Measurements from ENCODE around the gene ZBTB7C.

ZBTB7C gene

DNA sequence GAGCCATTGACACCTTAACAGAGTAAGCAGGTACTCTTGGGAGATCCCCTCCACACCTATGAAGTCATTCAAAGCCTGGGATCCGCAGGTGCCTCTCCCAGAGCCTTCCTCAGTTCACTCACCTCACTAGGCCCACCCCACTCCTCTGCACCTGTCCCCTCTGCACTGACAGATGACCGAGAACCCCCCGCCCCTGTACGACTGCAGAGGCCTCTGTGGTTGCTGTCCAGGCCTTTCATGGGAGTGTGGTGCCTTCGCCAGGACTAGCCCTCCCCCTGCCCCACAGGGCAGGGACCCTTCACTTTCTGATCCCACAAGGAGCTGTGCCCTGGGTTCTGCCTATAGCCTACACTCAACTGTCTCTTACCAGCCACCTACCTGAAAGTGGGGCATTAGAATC lies 238.5 kb downstream of the ZBTB7C start:
- no peak overlapping the region for H3K27ac ChIP-seq
- peaks cover 8% of the 10 kb centered on the region for H3K4me1 ChIP-seq
- H2AFZ ChIP-seq = no peak overlapping the region
- TF ChIP-seq, protein P1, sequence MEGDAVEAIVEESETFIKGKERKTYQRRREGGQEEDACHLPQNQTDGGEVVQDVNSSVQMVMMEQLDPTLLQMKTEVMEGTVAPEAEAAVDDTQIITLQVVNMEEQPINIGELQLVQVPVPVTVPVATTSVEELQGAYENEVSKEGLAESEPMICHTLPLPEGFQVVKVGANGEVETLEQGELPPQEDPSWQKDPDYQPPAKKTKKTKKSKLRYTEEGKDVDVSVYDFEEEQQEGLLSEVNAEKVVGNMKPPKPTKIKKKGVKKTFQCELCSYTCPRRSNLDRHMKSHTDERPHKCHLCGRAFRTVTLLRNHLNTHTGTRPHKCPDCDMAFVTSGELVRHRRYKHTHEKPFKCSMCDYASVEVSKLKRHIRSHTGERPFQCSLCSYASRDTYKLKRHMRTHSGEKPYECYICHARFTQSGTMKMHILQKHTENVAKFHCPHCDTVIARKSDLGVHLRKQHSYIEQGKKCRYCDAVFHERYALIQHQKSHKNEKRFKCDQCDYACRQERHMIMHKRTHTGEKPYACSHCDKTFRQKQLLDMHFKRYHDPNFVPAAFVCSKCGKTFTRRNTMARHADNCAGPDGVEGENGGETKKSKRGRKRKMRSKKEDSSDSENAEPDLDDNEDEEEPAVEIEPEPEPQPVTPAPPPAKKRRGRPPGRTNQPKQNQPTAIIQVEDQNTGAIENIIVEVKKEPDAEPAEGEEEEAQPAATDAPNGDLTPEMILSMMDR (IDR thresholded peaks at IDR 0.05) = no peak
- no peaks in the 10 kb centered on the region for H3K79me2 ChIP-seq
- no peaks in the 10 kb centered on the region for H3K9me3 ChIP-seq (ENCODE audit: control insufficient read depth, low read length)
- no peaks in the 10 kb centered on the region for H3K27me3 ChIP-seq (ENCODE audit: control insufficient read depth, insufficient read depth, low read length)
- no peak overlapping the region for H3K9ac ChIP-seq
- H3K4me2 ChIP-seq (ENCODE audit: low read length) = no peak overlapping the region
- no peaks in the 10 kb centered on the region for H3K36me3 ChIP-seq (ENCODE audit: control insufficient read depth, insufficient read depth, low read length)
- no peak overlapping the region for H3K4me3 ChIP-seq (ENCODE audit: low read depth, low read length)

DNA sequence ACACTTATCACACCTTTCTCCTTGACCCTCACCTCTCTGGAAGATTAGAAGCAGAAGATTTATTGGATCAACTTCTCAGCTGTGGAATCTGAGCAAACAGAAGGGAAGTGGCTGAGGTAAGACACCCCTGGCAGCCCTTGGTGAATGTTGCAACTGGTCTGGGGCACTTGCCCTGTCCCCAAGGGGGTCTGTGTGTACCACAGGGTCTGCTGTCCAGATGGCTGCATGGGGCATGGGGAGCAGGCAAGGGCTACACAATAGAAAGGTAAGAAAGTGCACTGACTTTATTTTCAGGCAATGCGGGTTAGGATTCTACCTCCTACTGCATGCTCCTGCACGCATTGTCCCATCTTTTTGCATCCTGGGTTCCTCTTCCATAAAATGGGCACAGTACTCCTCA lies 240.3 kb downstream of the ZBTB7C start:
- no peaks in the 10 kb centered on the region for H3K36me3 ChIP-seq (ENCODE audit: control insufficient read depth, insufficient read depth, low read length)
- H2AFZ ChIP-seq = no peak overlapping the region
- H3K27me3 ChIP-seq (ENCODE audit: control insufficient read depth, insufficient read depth, low read length) = no peaks in the 10 kb centered on the region
- H3K9me3 ChIP-seq (ENCODE audit: control insufficient read depth, low read length) = no peaks in the 10 kb centered on the region
- no peak overlapping the region for H3K4me3 ChIP-seq (ENCODE audit: low read depth, low read length)
- H3K4me1 ChIP-seq = peaks cover 8% of the 10 kb centered on the region
- no peaks in the 10 kb centered on the region for H3K79me2 ChIP-seq
- H3K4me2 ChIP-seq (ENCODE audit: low read length) = no peak overlapping the region
- H3K9ac ChIP-seq = no peak overlapping the region
- TF ChIP-seq, protein P1 (IDR thresholded peaks at IDR 0.05) = no peak
- H3K27ac ChIP-seq = no peak overlapping the region

DNA sequence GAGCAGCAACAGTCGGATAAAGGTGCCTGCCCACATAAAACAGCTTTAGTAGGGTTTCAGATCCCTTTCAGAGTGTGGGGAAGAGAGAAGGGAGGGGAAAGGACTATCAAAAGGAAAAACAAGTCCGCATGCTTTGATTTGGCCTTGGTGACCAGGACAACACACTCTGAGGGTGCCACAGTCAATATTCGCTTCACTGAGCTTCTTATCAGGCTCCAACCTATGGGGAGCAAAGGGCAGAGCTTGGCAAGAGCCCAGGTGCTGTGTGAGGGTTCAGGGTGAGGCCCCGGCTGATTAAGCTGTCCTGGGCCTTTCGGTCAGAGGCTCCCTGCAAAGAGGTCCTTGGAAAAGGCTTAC lies 241.3 kb downstream of the ZBTB7C start:
- Histone ChIP-seq H3K9me3 (ENCODE audit: control insufficient read depth, low read length) (no peaks in the 10 kb centered on the region), H2AFZ (peak overlapping the region; percentile 68), H3K79me2 (no peaks in the 10 kb centered on the region), H3K36me3 (ENCODE audit: control insufficient read depth, insufficient read depth, low read length) (no peaks in the 10 kb centered on the region), H3K4me2 (ENCODE audit: low read length) (peak overlapping the region; percentile 33), H3K4me1 (peaks cover 17% of the 10 kb centered on the region), H3K4me3 (ENCODE audit: low read depth, low read length) (no peak overlapping the region), H3K27ac (peak overlapping the region; percentile 18), H3K27me3 (ENCODE audit: control insufficient read depth, insufficient read depth, low read length) (no peaks in the 10 kb centered on the region), H3K9ac (no peak overlapping the region)
- TF ChIP-seq, protein P1 (IDR thresholded peaks at IDR 0.05) = no peak

- Histone ChIP-seq H2AFZ (no peak overlapping the region), H3K4me1 (peaks cover 27% of the 10 kb centered on the region), H3K9me3 (ENCODE audit: control insufficient read depth, low read length) (no peaks in the 10 kb centered on the region), H3K9ac (no peak overlapping the region), H3K79me2 (no peaks in the 10 kb centered on the region), H3K36me3 (ENCODE audit: control insufficient read depth, insufficient read depth, low read length) (no peaks in the 10 kb centered on the region), H3K4me2 (ENCODE audit: low read length) (no peak overlapping the region), H3K4me3 (ENCODE audit: low read depth, low read length) (no peak overlapping the region), H3K27me3 (ENCODE audit: control insufficient read depth, insufficient read depth, low read length) (no peaks in the 10 kb centered on the region), H3K27ac (no peak overlapping the region)
- TF ChIP-seq, protein P1 (IDR thresholded peaks at IDR 0.05) = no peak
Observed at GRCh38 chr18:48166336-48166875, 242.8 kb downstream of the ZBTB7C start.

DNA sequence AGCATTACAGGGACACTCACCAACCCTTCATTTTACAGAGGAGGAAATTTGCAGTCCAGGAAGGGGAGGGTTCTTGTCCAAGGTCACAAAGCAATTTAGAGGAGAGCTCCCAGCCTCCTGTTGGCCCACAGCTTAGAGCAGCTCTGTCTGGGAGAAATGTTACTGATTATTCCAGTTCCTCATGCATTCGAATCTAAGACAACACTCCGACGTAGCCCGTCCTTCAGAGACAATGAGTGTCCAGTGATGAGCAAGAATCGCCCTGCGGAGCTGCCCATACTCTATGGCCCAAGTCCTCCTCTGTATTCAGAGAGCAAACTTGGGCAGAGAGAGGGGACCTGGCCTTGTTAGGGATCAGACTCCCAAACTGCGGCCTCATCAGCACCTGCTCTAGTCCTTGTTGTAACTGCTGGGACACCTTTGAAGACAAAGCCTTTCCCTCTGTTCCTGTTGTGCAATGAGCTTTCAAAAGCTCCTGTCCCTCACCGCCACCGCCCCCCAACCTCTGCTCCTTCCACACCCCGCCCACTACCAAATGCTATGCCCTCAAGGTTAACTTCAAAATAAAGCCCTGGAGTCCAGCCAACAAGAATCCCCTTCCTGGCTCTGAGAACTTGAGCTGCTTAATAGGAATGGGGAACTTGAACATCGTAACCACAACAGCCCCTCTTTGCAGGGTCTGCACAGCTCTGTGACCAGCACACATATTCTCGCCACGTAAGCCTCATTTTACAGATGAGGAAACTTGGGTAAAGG lies 243.9 kb downstream of the ZBTB7C start:
- H3K79me2 ChIP-seq = no peaks in the 10 kb centered on the region
- H3K27me3 ChIP-seq (ENCODE audit: control insufficient read depth, insufficient read depth, low read length) = no peaks in the 10 kb centered on the region
- no peak overlapping the region for H3K27ac ChIP-seq
- no peaks in the 10 kb centered on the region for H3K36me3 ChIP-seq (ENCODE audit: control insufficient read depth, insufficient read depth, low read length)
- no peak overlapping the region for H3K4me3 ChIP-seq (ENCODE audit: low read depth, low read length)
- H3K4me2 ChIP-seq (ENCODE audit: low read length) = no peak overlapping the region
- no peak overlapping the region for H3K9ac ChIP-seq
- TF ChIP-seq, protein P1 (IDR thresholded peaks at IDR 0.05) = no peak
- H3K9me3 ChIP-seq (ENCODE audit: control insufficient read depth, low read length) = no peaks in the 10 kb centered on the region
- peaks cover 32% of the 10 kb centered on the region for H3K4me1 ChIP-seq
- no peak overlapping the region for H2AFZ ChIP-seq
